Measurements from ENCODE around the gene OPCML.

The OPCML gene

GRCh38 chr11:133251841-133252240 lies 280.5 kb downstream of the OPCML start:
- no peak for TF ChIP-seq CTCF (IDR thresholded peaks at IDR 0.05; ENCODE audit: borderline replicate concordance, insufficient read depth, low read depth, low read length)

DNA sequence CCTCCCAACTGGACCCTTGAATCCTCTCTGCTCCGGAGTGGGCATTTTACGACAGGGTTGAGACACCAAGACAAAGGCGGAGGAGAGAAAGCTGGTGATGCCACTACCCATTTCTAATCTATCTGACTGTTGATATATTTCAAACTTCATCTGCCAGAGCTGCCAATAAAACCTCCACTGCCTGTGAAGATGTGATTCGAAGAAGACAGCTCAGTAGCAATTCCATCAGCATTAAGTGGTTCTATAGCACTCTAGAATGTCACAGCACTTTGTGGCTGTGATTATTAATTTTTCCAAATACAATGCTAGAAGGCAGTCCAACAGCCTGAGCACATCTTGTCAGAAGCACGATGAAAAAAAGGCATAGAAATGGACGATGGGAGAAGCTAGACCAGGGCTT lies 282.8 kb downstream of the OPCML start:
- H3K4me3 ChIP-seq (ENCODE audit: low read depth, low read length) = no peak overlapping the region
- no peak for TF ChIP-seq CTCF (IDR thresholded peaks at IDR 0.05; ENCODE audit: borderline replicate concordance, insufficient read depth, low read depth, low read length)

More at GRCh38 chr11:133251841-133252240, 280.5 kb downstream of the OPCML start:
- no peak overlapping the region for H3K4me3 ChIP-seq (ENCODE audit: low read depth, low read length)

DNA sequence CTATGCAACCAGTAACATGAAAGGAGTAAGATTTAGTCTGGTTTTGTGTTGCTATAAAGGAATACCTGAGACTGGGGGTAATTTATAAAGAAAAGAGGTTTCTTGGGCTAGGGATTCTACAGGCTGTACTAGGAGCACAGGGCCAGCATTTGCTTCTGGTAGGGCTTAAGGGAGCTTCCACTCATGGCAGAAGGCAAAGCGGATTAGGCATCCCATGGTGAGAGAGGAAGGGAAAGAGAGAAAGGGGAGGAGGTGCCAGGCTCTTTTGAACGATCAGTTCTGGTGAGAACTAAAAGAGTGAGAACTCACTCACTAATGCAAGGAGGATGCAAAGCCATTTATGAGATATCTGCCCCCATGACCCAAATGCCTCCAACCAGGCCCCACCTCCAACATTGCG lies 283.2 kb downstream of the OPCML start:
- H3K4me3 ChIP-seq (ENCODE audit: low read depth, low read length) = no peak overlapping the region
- no peak for TF ChIP-seq CTCF (IDR thresholded peaks at IDR 0.05; ENCODE audit: borderline replicate concordance, insufficient read depth, low read depth, low read length)

GRCh38 chr11:133243832-133244231 lies 288.5 kb downstream of the OPCML start:
- no peak overlapping the region for H3K4me3 ChIP-seq (ENCODE audit: low read depth, low read length)
- TF ChIP-seq CTCF (IDR thresholded peaks at IDR 0.05; ENCODE audit: borderline replicate concordance, insufficient read depth, low read depth, low read length) = no peak

GRCh38 chr11:133240908-133241655 lies 291.2 kb downstream of the OPCML start:
- H3K4me3 ChIP-seq (ENCODE audit: low read depth, low read length) = no peak overlapping the region
- no peak for TF ChIP-seq CTCF (IDR thresholded peaks at IDR 0.05; ENCODE audit: borderline replicate concordance, insufficient read depth, low read depth, low read length)

GRCh38 chr11:133239575-133239974 lies 292.7 kb downstream of the OPCML start:
- no peak for TF ChIP-seq CTCF (IDR thresholded peaks at IDR 0.05; ENCODE audit: borderline replicate concordance, insufficient read depth, low read depth, low read length)
- H3K4me3 ChIP-seq (ENCODE audit: low read depth, low read length) = no peak overlapping the region

- no peak for TF ChIP-seq CTCF (IDR thresholded peaks at IDR 0.05; ENCODE audit: borderline replicate concordance, insufficient read depth, low read depth, low read length)
- H3K4me3 ChIP-seq (ENCODE audit: low read depth, low read length) = no peak overlapping the region
These were observed 293.8 kb downstream of the OPCML start for GRCh38 chr11:133238495-133238894.
